Measurements from ENCODE around the gene USH2A.

- no peak for TF ChIP-seq CTCF (conservative IDR thresholded peaks at IDR 0.05; ENCODE audit: low read length)
- TF ChIP-seq EZH2phosphoT487 (IDR thresholded peaks at IDR 0.05; ENCODE audit: borderline replicate concordance): no peak
These were observed 655.5 kb downstream of the USH2A start for GRCh38 chr1:215767761-215768160.
